IPS-15b (cell line): ENCODE measurements around the gene TCF3.
A peak's percentile ranks its signal among the peaks of the same experiment; 100 is the strongest.

Source experiments
- H3K27me3 ChIP-seq: one replicate; pipeline ENCODE4 v1.6.1; 2013; ENCODE audit warnings: low read length; ENCODE audit not compliant: control insufficient read depth, insufficient read depth
- H3K36me3 ChIP-seq: one replicate; pipeline ENCODE4 v1.6.1; 2013; ENCODE audit warnings: low read length; ENCODE audit not compliant: control insufficient read depth, insufficient read depth
- H3K4me1 ChIP-seq: one replicate; pipeline ENCODE4 v1.6.1; 2013; ENCODE audit warnings: mild to moderate bottlenecking, low read length; ENCODE audit not compliant: control insufficient read depth, insufficient read depth
- H3K4me3 ChIP-seq: one replicate; pipeline ENCODE4 v1.5.1; 2013; ENCODE audit warnings: low read depth, low read length
- H3K9ac ChIP-seq: one replicate; pipeline ENCODE4 v1.6.1; 2013; ENCODE audit warnings: low read depth, mild to moderate bottlenecking, low read length
- H3K9me3 ChIP-seq: one replicate; pipeline ENCODE4 v1.6.1; 2013; ENCODE audit warnings: mild to moderate bottlenecking, low read length; ENCODE audit not compliant: control insufficient read depth, insufficient read depth

Gene TCF3

GRCh38 chr19:1577929-1578618 is 74.3 kb downstream of the TCF3 start:
- Histone ChIP-seq H3K4me3 (no peak overlapping the region), H3K27me3 (no peaks in the 10 kb centered on the region), H3K4me1 (no peaks in the 10 kb centered on the region), H3K9me3 (no peaks in the 10 kb centered on the region), H3K36me3 (peaks cover 33% of the 10 kb centered on the region), H3K9ac (no peak overlapping the region)

GRCh38 chr19:1577090-1577928 is 75.1 kb downstream of the TCF3 start:
- H3K27me3 ChIP-seq = no peaks in the 10 kb centered on the region
- no peaks in the 10 kb centered on the region for H3K4me1 ChIP-seq
- H3K36me3 ChIP-seq = peaks cover 31% of the 10 kb centered on the region
- H3K4me3 ChIP-seq = no peak overlapping the region
- no peak overlapping the region for H3K9ac ChIP-seq
- H3K9me3 ChIP-seq = no peaks in the 10 kb centered on the region

GRCh38 chr19:1576242-1577089 is 75.9 kb downstream of the TCF3 start:
- Histone ChIP-seq H3K9ac (no peak overlapping the region), H3K36me3 (peaks cover 27% of the 10 kb centered on the region), H3K4me1 (no peaks in the 10 kb centered on the region), H3K4me3 (no peak overlapping the region), H3K27me3 (no peaks in the 10 kb centered on the region), H3K9me3 (no peaks in the 10 kb centered on the region)

- Histone ChIP-seq H3K36me3 (peaks cover 22% of the 10 kb centered on the region), H3K9me3 (no peaks in the 10 kb centered on the region), H3K27me3 (no peaks in the 10 kb centered on the region), H3K4me3 (no peak overlapping the region), H3K4me1 (no peaks in the 10 kb centered on the region), H3K9ac (no peak overlapping the region)
Observed at GRCh38 chr19:1575323-1576241, 76.8 kb downstream of the TCF3 start.

- Histone ChIP-seq H3K27me3 (peaks cover 3% of the 10 kb centered on the region), H3K36me3 (peaks cover 16% of the 10 kb centered on the region), H3K4me1 (no peaks in the 10 kb centered on the region), H3K4me3 (no peak overlapping the region), H3K9ac (no peak overlapping the region), H3K9me3 (no peaks in the 10 kb centered on the region)
Observed at GRCh38 chr19:1574354-1575136, 77.9 kb downstream of the TCF3 start.

GRCh38 chr19:1572795-1573194 is 79.6 kb downstream of the TCF3 start:
- no peaks in the 10 kb centered on the region for H3K9me3 ChIP-seq
- H3K36me3 ChIP-seq = peaks cover 8% of the 10 kb centered on the region
- no peaks in the 10 kb centered on the region for H3K4me1 ChIP-seq
- no peak overlapping the region for H3K4me3 ChIP-seq
- peaks cover 12% of the 10 kb centered on the region for H3K27me3 ChIP-seq
- no peak overlapping the region for H3K9ac ChIP-seq

GRCh38 chr19:1571358-1571757 is 81.1 kb downstream of the TCF3 start:
- Histone ChIP-seq H3K36me3 (no peaks in the 10 kb centered on the region), H3K4me3 (no peak overlapping the region), H3K27me3 (peaks cover 12% of the 10 kb centered on the region), H3K9ac (no peak overlapping the region), H3K4me1 (no peaks in the 10 kb centered on the region), H3K9me3 (no peaks in the 10 kb centered on the region)

- Histone ChIP-seq H3K36me3 (no peaks in the 10 kb centered on the region), H3K4me3 (no peak overlapping the region), H3K9ac (no peak overlapping the region), H3K9me3 (no peaks in the 10 kb centered on the region), H3K4me1 (no peaks in the 10 kb centered on the region), H3K27me3 (peaks cover 12% of the 10 kb centered on the region)
Observed at GRCh38 chr19:1570836-1571235, 81.6 kb downstream of the TCF3 start.

GRCh38 chr19:1569997-1570396 is 82.4 kb downstream of the TCF3 start:
- no peak overlapping the region for H3K4me3 ChIP-seq
- no peak overlapping the region for H3K9ac ChIP-seq
- H3K27me3 ChIP-seq = peaks cover 12% of the 10 kb centered on the region
- H3K4me1 ChIP-seq = no peaks in the 10 kb centered on the region
- no peaks in the 10 kb centered on the region for H3K36me3 ChIP-seq
- H3K9me3 ChIP-seq = no peaks in the 10 kb centered on the region

GRCh38 chr19:1568320-1569019 is 83.9 kb downstream of the TCF3 start, which contains the start of gene MEX3D:
MEX3D (minus strand) TSS chr19:1568325; CDS start chr19:1568058, 267 bp downstream.
- peak within 1 kb of the TSS; percentile 37 for H3K9ac ChIP-seq
- H3K9me3 ChIP-seq = no peaks in the 10 kb centered on the region
- H3K4me3 ChIP-seq = peak within 1 kb of the TSS; percentile 77
- no peaks in the 10 kb centered on the region for H3K4me1 ChIP-seq
- H3K27me3 ChIP-seq = peaks cover 12% of the 10 kb centered on the region
- H3K36me3 ChIP-seq = no peaks in the 10 kb centered on the region
